Measurements from ENCODE around the gene MX1.

MX1 gene

GRCh38 chr21:41432562-41433460 lies 6.8 kb downstream of the MX1 start:
- Histone ChIP-seq H3K9me3 (ENCODE audit: control insufficient read depth, low read length) (no peaks in the 10 kb centered on the region), H3K4me3 (ENCODE audit: extremely low read depth, insufficient read depth, low read length, poor library complexity, severe bottlenecking) (no peak overlapping the region), H3K36me3 (ENCODE audit: control insufficient read depth, insufficient read depth, low read length) (no peaks in the 10 kb centered on the region), H3K4me1 (ENCODE audit: control insufficient read depth, insufficient read depth, low read length, poor library complexity, severe bottlenecking) (no peaks in the 10 kb centered on the region), H3K27ac (ENCODE audit: low read depth, low read length, severe bottlenecking) (no peak overlapping the region)
- 78% methylated on average over 3 to 5 of the region's 10 CpGs for whole genome bisulfite sequencing, 2 experiments (ENCODE audit: insufficient coverage in 2 of 2)

- H3K27ac ChIP-seq (ENCODE audit: low read depth, low read length, severe bottlenecking), result no peak overlapping the region
These were observed 7.5 kb downstream of the MX1 start for GRCh38 chr21:41433566-41433965.

GRCh38 chr21:41435706-41436105 lies 9.7 kb downstream of the MX1 start:
- Histone ChIP-seq H3K4me1 (ENCODE audit: control insufficient read depth, insufficient read depth, low read length, poor library complexity, severe bottlenecking) (no peaks in the 10 kb centered on the region), H3K9me3 (ENCODE audit: control insufficient read depth, low read length) (no peaks in the 10 kb centered on the region), H3K36me3 (ENCODE audit: control insufficient read depth, insufficient read depth, low read length) (no peaks in the 10 kb centered on the region), H3K27ac (ENCODE audit: low read depth, low read length, severe bottlenecking) (no peak overlapping the region), H3K4me3 (ENCODE audit: extremely low read depth, insufficient read depth, low read length, poor library complexity, severe bottlenecking) (no peak overlapping the region)
- 91 to 96% methylated on average over 10 to 11 of the region's 11 CpGs for WGBS, 2 experiments (ENCODE audit: insufficient coverage in 2 of 2)

More at GRCh38 chr21:41433566-41433965, 7.5 kb downstream of the MX1 start:
- Histone ChIP-seq H3K4me3 (ENCODE audit: extremely low read depth, insufficient read depth, low read length, poor library complexity, severe bottlenecking) (no peak overlapping the region), H3K4me1 (ENCODE audit: control insufficient read depth, insufficient read depth, low read length, poor library complexity, severe bottlenecking) (no peaks in the 10 kb centered on the region), H3K9me3 (ENCODE audit: control insufficient read depth, low read length) (no peaks in the 10 kb centered on the region), H3K36me3 (ENCODE audit: control insufficient read depth, insufficient read depth, low read length) (no peaks in the 10 kb centered on the region)
- WGBS, 2 experiments (ENCODE audit: insufficient coverage in 2 of 2), result 83 to 100% methylated on average over 1 of the region's 2 CpGs

GRCh38 chr21:41437729-41438128 lies 11.7 kb downstream of the MX1 start:
- H3K4me3 ChIP-seq (ENCODE audit: extremely low read depth, insufficient read depth, low read length, poor library complexity, severe bottlenecking), result no peak overlapping the region
- no peaks in the 10 kb centered on the region for H3K36me3 ChIP-seq (ENCODE audit: control insufficient read depth, insufficient read depth, low read length)
- H3K27ac ChIP-seq (ENCODE audit: low read depth, low read length, severe bottlenecking), result no peak overlapping the region
- 75 to 79% methylated on average over 1 to 2 of the region's 2 CpGs for WGBS, 2 experiments (ENCODE audit: insufficient coverage in 2 of 2)
- H3K9me3 ChIP-seq (ENCODE audit: control insufficient read depth, low read length), result no peaks in the 10 kb centered on the region
- H3K4me1 ChIP-seq (ENCODE audit: control insufficient read depth, insufficient read depth, low read length, poor library complexity, severe bottlenecking), result no peaks in the 10 kb centered on the region

GRCh38 chr21:41438425-41439113 lies 12.5 kb downstream of the MX1 start:
- Histone ChIP-seq H3K27ac (ENCODE audit: low read depth, low read length, severe bottlenecking) (no peak overlapping the region), H3K36me3 (ENCODE audit: control insufficient read depth, insufficient read depth, low read length) (no peaks in the 10 kb centered on the region), H3K4me3 (ENCODE audit: extremely low read depth, insufficient read depth, low read length, poor library complexity, severe bottlenecking) (no peak overlapping the region), H3K9me3 (ENCODE audit: control insufficient read depth, low read length) (no peaks in the 10 kb centered on the region), H3K4me1 (ENCODE audit: control insufficient read depth, insufficient read depth, low read length, poor library complexity, severe bottlenecking) (no peaks in the 10 kb centered on the region)
- 93 to 96% methylated on average over 11 to 12 of the region's 13 CpGs for WGBS, 2 experiments (ENCODE audit: insufficient coverage in 2 of 2)

- H3K4me3 ChIP-seq (ENCODE audit: extremely low read depth, insufficient read depth, low read length, poor library complexity, severe bottlenecking), result no peak overlapping the region
- 85 to 93% methylated on average over 3 of the region's 4 CpGs for WGBS, 2 experiments (ENCODE audit: insufficient coverage in 2 of 2)
- H3K9me3 ChIP-seq (ENCODE audit: control insufficient read depth, low read length), result no peaks in the 10 kb centered on the region
- H3K4me1 ChIP-seq (ENCODE audit: control insufficient read depth, insufficient read depth, low read length, poor library complexity, severe bottlenecking), result no peaks in the 10 kb centered on the region
- no peaks in the 10 kb centered on the region for H3K36me3 ChIP-seq (ENCODE audit: control insufficient read depth, insufficient read depth, low read length)
- H3K27ac ChIP-seq (ENCODE audit: low read depth, low read length, severe bottlenecking), result no peak overlapping the region
These were observed 13.2 kb downstream of the MX1 start for GRCh38 chr21:41439248-41439647.

- H3K27ac ChIP-seq (ENCODE audit: low read depth, low read length, severe bottlenecking), result no peak overlapping the region
- no peaks in the 10 kb centered on the region for H3K4me1 ChIP-seq (ENCODE audit: control insufficient read depth, insufficient read depth, low read length, poor library complexity, severe bottlenecking)
- no peaks in the 10 kb centered on the region for H3K9me3 ChIP-seq (ENCODE audit: control insufficient read depth, low read length)
- H3K36me3 ChIP-seq (ENCODE audit: control insufficient read depth, insufficient read depth, low read length), result no peaks in the 10 kb centered on the region
- WGBS, 2 experiments (ENCODE audit: insufficient coverage in 2 of 2), result 80 to 94% methylated on average over 13 to 14 of the region's 14 CpGs
- H3K4me3 ChIP-seq (ENCODE audit: extremely low read depth, insufficient read depth, low read length, poor library complexity, severe bottlenecking), result no peak overlapping the region
These were observed 15.5 kb downstream of the MX1 start for GRCh38 chr21:41441546-41441945.

GRCh38 chr21:41442481-41443186 lies 16.6 kb downstream of the MX1 start:
- H3K27ac ChIP-seq (ENCODE audit: low read depth, low read length, severe bottlenecking), result no peak overlapping the region
- no peak overlapping the region for H3K4me3 ChIP-seq (ENCODE audit: extremely low read depth, insufficient read depth, low read length, poor library complexity, severe bottlenecking)
- WGBS, 2 experiments (ENCODE audit: insufficient coverage in 2 of 2), result 97 to 100% methylated on average over 2 of the region's 2 CpGs
- no peaks in the 10 kb centered on the region for H3K9me3 ChIP-seq (ENCODE audit: control insufficient read depth, low read length)
- no peaks in the 10 kb centered on the region for H3K4me1 ChIP-seq (ENCODE audit: control insufficient read depth, insufficient read depth, low read length, poor library complexity, severe bottlenecking)
- no peaks in the 10 kb centered on the region for H3K36me3 ChIP-seq (ENCODE audit: control insufficient read depth, insufficient read depth, low read length)

GRCh38 chr21:41443562-41443961 lies 17.5 kb downstream of the MX1 start:
- Histone ChIP-seq H3K36me3 (ENCODE audit: control insufficient read depth, insufficient read depth, low read length) (no peaks in the 10 kb centered on the region), H3K9me3 (ENCODE audit: control insufficient read depth, low read length) (no peaks in the 10 kb centered on the region), H3K27ac (ENCODE audit: low read depth, low read length, severe bottlenecking) (no peak overlapping the region), H3K4me3 (ENCODE audit: extremely low read depth, insufficient read depth, low read length, poor library complexity, severe bottlenecking) (no peak overlapping the region), H3K4me1 (ENCODE audit: control insufficient read depth, insufficient read depth, low read length, poor library complexity, severe bottlenecking) (no peaks in the 10 kb centered on the region)
- 81 to 93% methylated on average over 5 to 7 of the region's 7 CpGs for WGBS, 2 experiments (ENCODE audit: insufficient coverage in 2 of 2)

GRCh38 chr21:41444703-41445464 lies 18.8 kb downstream of the MX1 start:
- H3K4me3 ChIP-seq (ENCODE audit: extremely low read depth, insufficient read depth, low read length, poor library complexity, severe bottlenecking), result no peak overlapping the region
- H3K9me3 ChIP-seq (ENCODE audit: control insufficient read depth, low read length), result no peaks in the 10 kb centered on the region

More at GRCh38 chr21:41444703-41445464, 18.8 kb downstream of the MX1 start:
- no peaks in the 10 kb centered on the region for H3K36me3 ChIP-seq (ENCODE audit: control insufficient read depth, insufficient read depth, low read length)
- no peaks in the 10 kb centered on the region for H3K4me1 ChIP-seq (ENCODE audit: control insufficient read depth, insufficient read depth, low read length, poor library complexity, severe bottlenecking)
- WGBS, 2 experiments (ENCODE audit: insufficient coverage in 2 of 2), result 93 to 94% methylated on average over 12 to 13 of the region's 13 CpGs
- H3K27ac ChIP-seq (ENCODE audit: low read depth, low read length, severe bottlenecking), result no peak overlapping the region
